ENCODE results near the gene DYNLT4.

GRCh38 chr1:44842486-44842861, 35.3 kb upstream of the DYNLT4 start:
- TF ChIP-seq EZH2 (IDR thresholded peaks at IDR 0.05; ENCODE audit: borderline replicate concordance) (no peak), CTCF (IDR thresholded peaks at IDR 0.05; ENCODE audit: poor library complexity) (no peak), EZH2phosphoT487 (IDR thresholded peaks at IDR 0.05; ENCODE audit: low read depth, severe bottlenecking, unreplicated experiment) (no peak)
